GM21381 (cell line): ENCODE results near the gene BAK1.

Experiments used
- ATAC-seq: cut with Tn5 transposase; IDR thresholded peaks from one replicate; pipeline ENCODE4 v1.9.1; 2021; ENCODE audit warnings: mild to moderate bottlenecking, moderate library complexity; ENCODE audit not compliant: unreplicated experiment

The BAK1 gene

DNA sequence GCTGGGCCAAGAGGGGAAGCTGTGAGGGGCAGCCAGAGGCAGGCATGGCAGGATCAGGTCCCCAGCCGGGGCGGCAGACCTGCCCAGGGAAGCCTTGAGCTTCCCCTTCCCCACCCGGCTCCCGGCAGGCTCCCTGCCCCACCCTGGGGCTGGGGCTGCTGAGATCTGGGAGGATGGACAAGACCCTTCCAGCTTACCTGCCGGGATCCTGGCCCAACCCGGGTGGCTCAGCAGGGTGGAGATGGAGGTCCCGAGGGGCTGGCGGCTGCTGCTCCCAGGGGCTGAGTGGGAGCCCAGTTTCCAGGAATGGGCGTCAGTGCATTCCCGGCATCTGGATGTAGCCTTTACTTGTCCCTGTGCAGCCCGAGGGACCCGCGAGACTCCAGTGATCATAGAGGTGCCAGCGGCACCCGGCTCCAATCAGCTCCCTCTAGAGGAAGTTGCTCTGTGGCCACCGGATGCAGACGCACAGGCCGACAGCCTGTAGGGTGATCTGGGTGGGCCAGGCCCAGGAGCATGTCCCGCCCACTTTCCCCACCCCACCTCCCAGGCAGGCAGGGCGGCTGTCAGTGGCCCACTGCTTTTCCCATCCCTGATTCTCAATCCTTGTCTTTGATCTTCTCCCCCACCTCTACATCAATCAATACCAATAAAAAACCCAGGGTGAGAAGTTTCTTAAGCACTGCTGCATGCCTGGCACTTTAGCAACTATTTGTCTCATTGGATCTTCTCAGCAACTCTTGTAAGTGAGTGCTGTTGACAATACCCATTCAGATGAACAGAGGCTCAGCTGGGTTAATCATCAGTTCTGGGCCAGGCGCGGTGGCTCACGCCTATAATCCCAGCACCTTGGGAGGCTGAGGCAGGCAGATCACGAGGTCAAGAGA, at the start of gene BAK1:
Gene BAK1 (minus strand): TSS at position 449 of the 887 bp plus-strand sequence. CDS start 2,672 bp downstream, outside the sequence.
- ATAC-seq: peak; percentile 85

DNA sequence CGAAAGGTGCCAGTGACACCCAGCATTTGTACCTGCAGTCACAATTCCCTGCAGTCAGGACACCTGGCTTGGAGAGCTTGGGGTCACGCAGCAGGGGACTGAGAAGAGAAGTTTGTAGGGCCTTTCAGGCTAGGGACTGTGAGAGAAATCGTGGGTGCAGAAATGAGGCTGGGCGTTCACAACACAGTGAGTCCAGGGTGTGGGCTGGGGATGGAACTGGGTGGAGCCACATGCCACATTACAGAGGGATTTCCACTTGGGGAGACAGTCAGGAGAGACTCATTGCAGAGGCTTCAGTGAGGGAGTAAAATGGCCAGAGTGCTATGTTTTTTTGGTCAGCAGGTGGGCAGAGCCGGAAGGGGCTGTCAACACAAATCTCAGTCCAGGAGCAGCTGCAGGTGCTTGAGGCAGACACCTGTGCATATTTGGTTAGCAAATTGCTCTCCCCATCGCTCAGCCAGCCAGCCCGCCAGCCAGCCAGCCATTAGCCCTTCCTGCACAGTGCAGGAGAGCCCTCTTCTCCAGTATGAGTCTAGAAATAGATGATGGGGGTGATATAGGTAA, 48.4 kb upstream of the BAK1 start:
- no peak for ATAC-seq

DNA sequence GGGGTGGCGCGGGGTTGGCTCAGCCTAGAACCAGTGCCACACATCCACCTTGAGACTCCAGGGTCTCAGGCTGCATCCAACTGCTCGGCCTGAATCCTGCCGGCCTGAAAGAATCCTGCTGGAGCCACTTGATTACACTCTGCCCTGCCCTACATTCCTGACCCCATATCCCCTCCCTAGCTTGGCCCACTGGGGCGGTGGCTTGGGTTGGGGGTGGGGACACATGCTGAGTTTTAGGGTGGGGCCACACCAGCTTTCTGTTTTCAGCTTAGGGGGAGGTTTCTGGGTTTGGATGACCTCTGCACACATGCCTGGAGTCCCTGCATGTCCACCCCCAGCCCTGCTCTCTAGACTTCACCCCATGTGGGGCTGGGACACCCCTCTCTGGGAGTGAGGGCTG, 47.8 kb upstream of the BAK1 start:
- ATAC-seq: no peak

GRCh38 chr6:33624856-33625255, 44.8 kb upstream of the BAK1 start:
- no peak for ATAC-seq

DNA sequence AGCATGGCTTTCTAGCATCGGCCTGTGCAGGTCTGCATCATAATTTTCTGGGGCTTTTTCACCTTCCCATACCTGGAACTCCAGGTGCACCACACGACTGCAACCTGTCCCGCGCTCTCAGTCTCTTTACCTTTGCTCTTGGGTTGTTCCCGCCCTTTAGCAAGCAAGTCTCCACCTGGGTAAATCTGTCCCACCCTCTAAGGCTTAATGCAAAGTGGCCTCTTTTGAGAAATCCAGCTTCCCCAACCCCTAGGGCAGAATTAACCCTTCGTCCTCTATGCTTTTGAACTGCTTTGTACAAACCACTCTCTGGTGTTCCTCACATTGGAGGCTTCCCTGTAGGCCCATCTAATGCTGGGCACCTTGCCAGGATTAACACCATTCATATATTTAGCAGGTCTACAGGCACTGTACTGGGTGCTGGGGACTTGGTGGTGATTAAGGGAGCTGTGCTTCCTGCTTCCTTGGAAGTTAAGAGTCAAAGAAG, 43.9 kb upstream of the BAK1 start:
- no peak for ATAC-seq

GRCh38 chr6:33622456-33623431, 42.7 kb upstream of the BAK1 start:
- ATAC-seq: no peak

DNA sequence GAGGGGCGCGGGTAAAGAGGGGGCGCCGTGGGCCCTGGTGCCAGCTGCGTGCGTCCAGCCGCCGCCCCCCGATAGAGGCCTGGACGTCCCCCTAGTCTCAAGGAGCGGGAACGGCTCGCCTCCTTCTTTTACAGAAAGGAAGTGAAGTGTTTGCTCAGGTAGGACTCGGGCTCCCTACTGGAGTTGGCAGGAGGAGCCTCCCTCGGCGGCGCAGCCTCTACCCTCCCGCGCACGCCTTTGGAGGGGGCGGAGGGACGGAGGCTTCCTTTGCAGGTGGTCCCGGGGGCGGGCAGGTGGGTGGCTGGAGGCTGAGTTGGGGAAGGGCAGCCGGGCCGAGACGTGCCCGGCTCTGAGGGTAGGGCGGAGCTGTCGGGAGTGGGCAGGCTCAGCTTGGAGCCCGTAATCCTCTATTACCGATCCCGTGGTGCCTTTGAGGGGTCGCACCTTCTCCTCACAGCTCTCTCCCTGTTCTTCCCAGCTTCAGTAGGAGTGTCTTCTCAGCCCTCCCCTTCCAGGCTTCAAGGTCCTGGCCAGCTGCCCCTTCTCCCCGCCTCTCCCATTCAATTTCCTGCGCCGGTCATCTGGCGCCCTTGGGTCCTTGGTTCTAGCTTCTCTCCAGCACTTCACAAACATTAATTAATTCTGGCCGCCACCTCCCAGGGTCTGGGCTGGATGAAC, 41.8 kb upstream of the BAK1 start:
- peak; percentile 14 for ATAC-seq

- peak; percentile 76 for ATAC-seq
Observed at GRCh38 chr6:33620856-33621710, 41.0 kb upstream of the BAK1 start, which contains the start of gene ITPR3. Gene ITPR3, plus strand, starts transcription at chr6:33621322. Its CDS starts 281 bp downstream, at chr6:33621603.

DNA sequence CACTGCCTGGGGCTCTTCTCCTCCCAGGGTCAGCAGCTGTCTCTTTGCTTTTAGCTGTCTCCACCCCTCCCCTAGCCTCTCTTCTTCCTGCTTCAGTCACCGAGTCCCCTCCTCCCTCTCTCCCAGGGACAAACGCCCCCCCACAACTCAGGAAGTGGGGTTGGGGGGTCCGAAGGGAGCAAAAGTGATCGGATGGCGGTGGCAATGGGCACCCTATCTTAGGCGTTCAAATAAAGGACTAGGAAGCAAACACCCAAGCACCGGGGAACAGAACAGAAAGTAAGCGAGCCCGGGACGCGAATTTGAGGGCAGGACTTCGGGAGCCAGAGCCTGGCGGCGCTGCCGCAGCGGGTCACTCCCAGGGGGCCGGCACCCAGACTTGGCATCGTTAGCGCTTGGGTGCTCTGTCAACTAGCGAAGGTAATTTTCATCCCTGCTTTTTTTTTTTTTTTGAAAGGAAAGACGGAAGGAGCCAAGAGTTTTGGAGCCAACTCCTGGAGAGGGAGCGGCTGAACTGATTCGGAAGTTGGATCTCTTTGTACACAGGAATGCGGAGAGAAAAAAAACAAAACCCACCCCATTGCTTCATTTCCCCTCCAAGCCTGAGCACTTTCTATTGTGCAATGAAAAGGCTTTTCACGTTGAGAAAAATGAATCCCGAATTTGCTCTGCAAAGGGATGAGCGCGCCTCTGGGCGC, 40.2 kb upstream of the BAK1 start:
- no peak for ATAC-seq

- no peak for ATAC-seq
Observed at GRCh38 chr6:33619166-33619840, 39.2 kb upstream of the BAK1 start.

- no peak for ATAC-seq
Observed at GRCh38 chr6:33616913-33617312, 36.8 kb upstream of the BAK1 start.

GRCh38 chr6:33616113-33616512, 36.0 kb upstream of the BAK1 start:
- ATAC-seq: no peak

DNA sequence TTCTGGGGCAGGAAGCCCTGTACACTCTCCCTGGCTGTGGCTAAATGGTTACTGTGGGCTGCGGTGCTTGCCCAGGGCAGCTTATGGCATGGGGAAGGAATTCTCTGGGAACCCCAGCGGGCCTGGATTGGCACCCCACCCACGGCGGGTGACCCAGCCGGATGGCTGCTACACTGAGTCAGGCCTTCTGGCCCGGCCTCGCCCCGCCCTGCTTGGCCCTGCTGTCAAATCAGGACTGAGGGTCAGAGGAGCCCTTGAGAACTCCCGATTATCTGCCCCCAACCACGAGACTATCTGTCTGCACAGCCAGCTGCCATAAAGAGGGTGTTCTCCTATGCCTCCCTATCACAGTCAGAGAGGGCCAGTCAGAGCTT, 33.7 kb upstream of the BAK1 start:
- no peak for ATAC-seq

DNA sequence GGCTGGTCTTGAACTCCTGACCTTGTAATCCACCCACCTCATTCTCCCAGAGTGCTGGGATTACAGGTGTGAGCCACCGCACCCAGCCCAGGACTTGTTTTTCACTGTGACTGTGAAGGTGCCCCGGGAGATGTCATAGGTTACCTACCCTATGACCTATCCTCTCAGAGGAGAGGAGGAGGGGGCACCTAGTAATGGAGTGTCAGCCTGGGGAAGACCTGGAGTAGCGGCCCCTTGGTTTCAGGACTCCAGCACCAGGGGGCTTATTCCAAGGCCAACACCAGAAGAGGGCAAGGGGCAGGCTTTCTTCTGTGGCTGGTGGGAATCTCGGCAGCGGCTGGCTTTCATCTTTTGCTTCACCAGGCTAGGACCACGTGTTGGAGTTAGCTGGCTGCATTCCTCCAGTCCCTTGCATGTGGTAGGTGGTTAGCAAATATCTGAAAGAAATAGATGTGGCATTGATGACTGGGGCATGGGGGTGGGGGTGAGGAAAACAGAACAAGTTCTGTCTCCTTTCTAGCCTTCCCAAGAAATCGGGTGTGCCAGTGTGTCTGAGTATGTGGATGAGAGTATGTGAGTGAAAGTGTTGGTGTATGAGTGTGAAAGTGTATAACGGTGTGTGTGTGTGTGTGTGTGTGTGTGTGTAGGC, 33.2 kb upstream of the BAK1 start:
- no peak for ATAC-seq

DNA sequence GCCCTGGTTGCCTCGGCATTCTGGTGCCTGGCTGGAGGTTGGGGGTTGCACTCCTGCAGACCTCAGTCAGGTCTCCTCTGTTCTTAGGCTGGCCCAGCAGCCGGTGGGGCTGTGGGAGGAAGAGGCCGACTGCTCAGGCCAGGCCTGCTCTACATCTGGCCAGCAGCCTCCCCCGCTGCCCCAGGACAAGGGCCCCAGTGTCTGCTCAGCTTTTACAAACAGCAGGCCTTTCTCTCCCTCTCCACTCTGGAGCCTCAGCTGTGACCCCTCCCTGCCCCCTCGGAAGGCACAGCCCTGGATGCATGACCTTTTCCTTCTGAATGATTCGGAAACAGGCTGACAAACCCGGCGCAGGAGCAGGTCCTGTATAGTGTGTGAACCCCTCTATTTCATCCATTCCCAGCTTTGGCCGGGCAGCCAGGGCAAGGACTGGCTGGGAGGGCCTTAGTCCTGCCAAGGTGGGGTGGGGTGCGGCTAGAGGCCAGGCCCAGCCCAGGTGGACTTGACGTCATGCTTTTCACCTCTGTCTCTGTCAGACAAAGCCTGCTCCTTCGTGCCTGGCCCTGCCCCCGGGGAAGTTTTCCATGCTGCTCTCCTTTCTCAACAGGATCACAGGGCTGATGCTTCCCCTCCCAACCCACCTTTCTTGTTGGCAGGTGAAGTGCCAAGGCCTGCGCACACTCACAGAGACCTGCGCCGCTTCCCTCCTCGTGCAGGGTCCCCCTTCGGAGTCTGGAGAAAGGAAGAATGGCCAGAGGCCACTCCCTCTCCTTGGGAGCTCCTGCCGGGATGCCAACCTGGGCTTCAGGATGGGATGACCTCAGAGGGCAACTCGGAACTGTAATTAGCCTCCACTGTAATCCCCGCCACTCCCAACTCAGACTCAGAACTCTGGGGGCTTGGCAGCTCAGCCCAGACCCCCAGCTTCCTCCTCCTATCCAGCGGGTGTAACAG, 31.0 kb upstream of the BAK1 start:
- no peak for ATAC-seq

- no peak for ATAC-seq
Observed at GRCh38 chr6:33610067-33610466, 30.0 kb upstream of the BAK1 start.

DNA sequence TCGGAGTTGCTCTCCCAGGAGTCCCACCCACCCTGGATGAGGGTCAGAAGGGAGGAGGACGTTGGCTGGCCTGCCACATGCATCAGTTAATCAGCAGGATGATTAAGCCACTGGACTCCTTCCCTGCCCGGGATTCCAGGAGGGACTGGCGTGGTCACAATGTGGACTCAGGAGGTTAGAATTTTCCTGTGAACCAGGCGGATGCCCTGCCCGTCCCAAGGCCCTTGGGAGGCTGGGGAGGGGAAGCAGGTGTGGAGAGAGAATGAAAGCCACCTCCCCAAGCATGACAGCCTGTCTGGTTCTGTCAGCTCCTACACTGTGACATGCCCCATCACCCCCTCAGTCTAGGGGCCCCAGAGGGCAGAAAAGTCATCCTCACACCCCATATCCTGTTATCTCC, 29.5 kb upstream of the BAK1 start:
- no peak for ATAC-seq
